IMR-90 (cell line): ENCODE results near the gene AKAP13. TPM values are rescaled to one million over a fixed set of nuclear protein-coding genes. Genes with fewer than 3 reads are reported as not detected.

Experiments used
- ATAC-seq: fragments of 200-7000 bp; cut with Tn5 transposase; 2 replicates; pipeline ENCODE4 v1.9.1; 2020; ENCODE audit warnings: low read depth, mild to moderate bottlenecking, moderate library complexity
- BruUV-seq: library from RNA; stranded (reverse); fragments of 400-500 nt; replicated peaks from 2 replicates; lab custom pipeline; 2021; lab: Mats Ljungman, UMichigan
- CTCF ChIA-PET: fragments of 300-600 bp; formaldehyde crosslinking; extraction: SDS; loops from one replicate; lab custom pipeline; 2021; ENCODE audit warnings: antibody characterized with exemption; lab: Yijun Ruan, JAX
- POLR2A ChIA-PET: fragments of 300-600 bp; sonication (Branson Sonifier 250); formaldehyde crosslinking; loops from one replicate; lab custom pipeline; 2022; ENCODE audit warnings: antibody characterized with exemption; ENCODE audit not compliant: unreplicated experiment; lab: Charles Lee
- DNase-seq: peaks from one replicate; pipeline ENCODE4 v3.0.0; 2013
- H2AFZ ChIP-seq: replicated peaks from 2 replicates; pipeline ENCODE3; 2013; ENCODE audit warnings: low read length, mild to moderate bottlenecking; ENCODE audit not compliant: poor library complexity
- H2AK5ac ChIP-seq: 2 replicates; pipeline ENCODE4 v1.6.1; 2013; ENCODE audit warnings: low read depth, low read length, inconsistent platforms
- H2AK9ac ChIP-seq: replicated peaks from 2 replicates; pipeline ENCODE3; 2013; ENCODE audit warnings: mild to moderate bottlenecking, low read depth, low read length, moderate library complexity; ENCODE audit not compliant: poor library complexity
- H2BK120ac ChIP-seq: 2 replicates; pipeline ENCODE4 v1.6.1; 2013; ENCODE audit warnings: low read depth, low read length, inconsistent platforms
- H2BK15ac ChIP-seq: 3 replicates; pipeline ENCODE4 v1.6.1; 2013; ENCODE audit warnings: low read depth, low read length, inconsistent platforms
- H2BK20ac ChIP-seq: 2 replicates; pipeline ENCODE4 v1.6.1; 2013; ENCODE audit warnings: low read depth, mild to moderate bottlenecking, inconsistent platforms, low read length, moderate library complexity
- H2BK5ac ChIP-seq: 2 replicates; pipeline ENCODE4 v1.6.1; 2013; ENCODE audit warnings: mild to moderate bottlenecking, low read depth, low read length, inconsistent platforms; ENCODE audit not compliant: poor library complexity, severe bottlenecking
- H3K14ac ChIP-seq: replicated peaks from 2 replicates; pipeline ENCODE4 v1.6.1; 2013; ENCODE audit warnings: low read depth, low read length, inconsistent platforms
- H3K18ac ChIP-seq: 2 replicates; pipeline ENCODE4 v1.6.1; 2013; ENCODE audit warnings: low read depth, low read length, control low read depth
- H3K23ac ChIP-seq: 2 replicates; pipeline ENCODE4 v1.6.1; 2013; ENCODE audit warnings: low read depth, low read length, inconsistent platforms
- H3K27ac ChIP-seq: 2 replicates; pipeline ENCODE4 v1.5.1; 2013; ENCODE audit warnings: mild to moderate bottlenecking, control low read depth, low read length; ENCODE audit not compliant: insufficient read depth
- H3K27me3 ChIP-seq: 2 replicates; pipeline ENCODE4 v1.6.1; 2013; ENCODE audit warnings: low read length; ENCODE audit not compliant: control insufficient read depth, insufficient read depth
- H3K36me3 ChIP-seq: 2 replicates; pipeline ENCODE4 v1.6.1; 2013; ENCODE audit warnings: low read length, mixed read lengths; ENCODE audit not compliant: control insufficient read depth, insufficient read depth
- H3K4ac ChIP-seq: 2 replicates; pipeline ENCODE4 v1.6.1; 2013; ENCODE audit warnings: low read depth, low read length, inconsistent platforms
- H3K4me1 ChIP-seq: 2 replicates; pipeline ENCODE4 v1.6.1; 2013; ENCODE audit warnings: low read length, mixed read lengths; ENCODE audit not compliant: control insufficient read depth, insufficient read depth
- H3K4me2 ChIP-seq: 2 replicates; pipeline ENCODE4 v1.6.1; 2013; ENCODE audit warnings: low read depth, mild to moderate bottlenecking, control low read depth, low read length, moderate library complexity
- H3K4me3 ChIP-seq: 2 replicates; pipeline ENCODE4 v1.5.1; 2013; ENCODE audit warnings: low read depth, mild to moderate bottlenecking, control low read depth, low read length, moderate library complexity; ENCODE audit not compliant: insufficient read depth
- H3K56ac ChIP-seq: 2 replicates; pipeline ENCODE4 v1.6.1; 2013; ENCODE audit warnings: low read length, inconsistent platforms; ENCODE audit not compliant: insufficient read depth; ENCODE audit errors: extremely low read depth
- H3K79me1 ChIP-seq, 2 experiments: 2 replicates each; pipeline ENCODE4 v1.6.1; 2013; ENCODE audit warnings: low read length in 2 of 2, inconsistent platforms in 1 of 2, low read depth in 1 of 2
- H3K9ac ChIP-seq: 2 replicates; pipeline ENCODE4 v1.6.1; 2013; ENCODE audit warnings: low read depth, low read length, control low read depth
- H3K9me1 ChIP-seq: 2 replicates; pipeline ENCODE4 v1.6.1; 2013; ENCODE audit warnings: low read length, inconsistent platforms; ENCODE audit not compliant: insufficient read depth
- H3K9me3 ChIP-seq: 2 replicates; pipeline ENCODE4 v1.6.1; 2013; ENCODE audit warnings: low read length; ENCODE audit not compliant: control insufficient read depth, insufficient read depth
- H4K20me1 ChIP-seq: 2 replicates; pipeline ENCODE4 v1.6.1; 2013; ENCODE audit warnings: low read length, inconsistent platforms; ENCODE audit not compliant: insufficient read depth
- H4K5ac ChIP-seq: 2 replicates; pipeline ENCODE4 v1.6.1; 2013; ENCODE audit warnings: mild to moderate bottlenecking, low read depth, low read length, control low read depth
- H4K8ac ChIP-seq, 2 experiments: 2 replicates each; pipeline ENCODE4 v1.6.1; 2013; ENCODE audit warnings: low read depth in 2 of 2, low read length in 2 of 2, control low read depth in 1 of 2, inconsistent platforms in 1 of 2
- H4K91ac ChIP-seq: 2 replicates; pipeline ENCODE4 v1.6.1; 2013; ENCODE audit warnings: low read depth, low read length, inconsistent platforms; ENCODE audit not compliant: insufficient read depth
- BHLHE40 ChIP-seq: fragments of 150-350 bp; IDR thresholded peaks from 2 replicates; pipeline ENCODE4 v1.6.1; 2016; ENCODE audit warnings: mild to moderate bottlenecking, low read depth, low read length
- CEBPB ChIP-seq: IDR thresholded peaks from 2 replicates; pipeline ENCODE4 v1.6.1; 2012; ENCODE audit warnings: low read depth, low read length, improper control_type of control experiment
- FOS ChIP-seq: fragments of 150-350 bp; IDR thresholded peaks from 2 replicates; pipeline ENCODE4 v1.6.1; 2016; ENCODE audit warnings: low read depth, low read length
- MXI1 ChIP-seq: IDR thresholded peaks from 2 replicates; pipeline ENCODE4 v1.6.1; 2012; ENCODE audit warnings: low read depth, mild to moderate bottlenecking, low read length, moderate library complexity, borderline replicate concordance
- NFE2L2 ChIP-seq: fragments of 150-350 bp; IDR thresholded peaks from 2 replicates; pipeline ENCODE4 v1.6.1; 2016; ENCODE audit warnings: low read depth, mild to moderate bottlenecking, low read length
- POLR2A ChIP-seq: IDR thresholded peaks from 2 replicates; pipeline ENCODE4 v1.6.1; 2012; ENCODE audit warnings: mild to moderate bottlenecking, low read depth, low read length
- RAD21 ChIP-seq: IDR thresholded peaks from 2 replicates; pipeline ENCODE4 v1.6.1; 2012; ENCODE audit warnings: low read length, improper control_type of control experiment
- RCOR1 ChIP-seq: IDR thresholded peaks from 2 replicates; pipeline ENCODE4 v1.6.1; 2012; ENCODE audit warnings: mild to moderate bottlenecking, low read length, improper control_type of control experiment; ENCODE audit not compliant: insufficient replicate concordance
- RFX5 ChIP-seq: IDR thresholded peaks from 2 replicates; pipeline ENCODE4 v1.8.0; 2012; ENCODE audit warnings: low read depth, mild to moderate bottlenecking, low read length, moderate library complexity
- WGBS, 2 experiments: methylation state at CpG; one replicate each; pipeline versions ENCODE4 v1.1.5 to v1.1.7; 2013; ENCODE audit warnings: missing lambda C conversion rate in 2 of 2; ENCODE audit not compliant: insufficient read length in 1 of 2; ENCODE audit errors: extremely low coverage in 2 of 2; 5-methylcytosine and 5-hydroxymethylcytosine counted together
- dilution Hi-C: fragments of 300-500 bp; cut with HindIII; formaldehyde crosslinking; loops from one replicate; pipeline ENCODE4 v1.14.3; 2018; ENCODE audit warnings: low sequenced_read_pairs; ENCODE audit not compliant: unreplicated experiment
- in situ Hi-C: fragments of 300-500 bp; cut with MboI; formaldehyde crosslinking; loops from 3 replicates; pipeline ENCODE4 v1.14.3; 2019; ENCODE audit warnings: low sequenced_read_pairs, inconsistent platforms, mixed read lengths
- intact Hi-C: fragments of 100-400 bp; cut with micrococcal nuclease; formaldehyde crosslinking; loops from 2 replicates; pipeline ENCODE4 v1.10.0; 2022
- polyA plus RNA-seq, 3 experiments: library from polyadenylated mRNA; depleted of rRNA; stranded (reverse); fragments of >200 nt; gene quantifications; 2 replicates each; pipeline ENCODE4 v1.2.3, GENCODE V29; 2012; ENCODE audit warnings: low replicate concordance in 1 of 3
- total RNA-seq: library from RNA; depleted of rRNA; stranded (reverse); fragments of >200 nt; gene quantifications from 2 replicates; pipeline ENCODE4 v1.2.3, GENCODE V29; 2012
- TF ChIP-seq, protein P1 (sequence below): fragments of 150-350 bp; IDR thresholded peaks from 2 replicates; pipeline ENCODE4 v1.6.1; 2016; ENCODE audit warnings: low read depth, mild to moderate bottlenecking, low read length, moderate library complexity, borderline replicate concordance
- TF ChIP-seq, protein P2 (sequence below): conservative IDR thresholded peaks from 2 replicates; pipeline ENCODE4 v1.5.1; 2012; ENCODE audit warnings: mild to moderate bottlenecking, low read depth, low read length, improper control_type of control experiment
- TF ChIP-seq, protein P3 (sequence below): fragments of 150-350 bp; IDR thresholded peaks from 2 replicates; pipeline ENCODE4 v1.6.1; 2017; ENCODE audit warnings: mild to moderate bottlenecking, antibody characterized with exemption, low read length, low read depth

The AKAP13 gene
- total and polyA plus RNA-seq, 2 of the 4 experiments (the other 2 are of a cell fraction) = 10.4 to 46.4 TPM

DNA sequence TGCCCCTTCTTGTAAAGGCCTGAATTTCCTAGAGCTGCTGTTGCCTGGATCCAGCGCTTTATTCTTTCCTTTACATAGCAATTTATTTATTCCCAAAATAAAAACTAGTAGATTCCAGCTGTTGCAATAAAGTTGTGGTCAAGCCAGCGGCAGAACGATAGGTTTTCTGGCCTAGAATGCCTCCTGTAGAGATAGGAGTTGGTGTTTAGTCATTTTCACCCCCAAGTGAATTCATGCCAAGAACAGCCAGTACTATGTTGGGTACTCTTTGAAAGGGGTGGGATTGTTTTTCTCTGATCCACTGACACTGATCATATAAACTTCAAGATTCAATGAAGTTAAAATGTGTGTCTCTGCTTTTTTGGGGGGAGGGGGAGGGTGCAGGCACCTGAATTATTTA, 344.6 kb downstream of the AKAP13 start:
- Histone ChIP-seq H2AK9ac (no peak overlapping the region), H3K23ac (no peak overlapping the region), H3K27me3 (no peaks in the 10 kb centered on the region), H3K27ac (no peak overlapping the region), H2AFZ (no peak overlapping the region), H3K9me1 (no peaks in the 10 kb centered on the region), H3K4me2 (no peak overlapping the region), H3K4ac (no peak overlapping the region), H4K20me1 (no peaks in the 10 kb centered on the region), H2BK20ac (no peak overlapping the region), H3K4me3 (no peak overlapping the region), H3K4me1 (peaks cover 6% of the 10 kb centered on the region), H4K91ac (no peak overlapping the region), H2BK5ac (no peak overlapping the region), H3K14ac (no peak overlapping the region), H4K5ac (no peak overlapping the region), H2BK120ac (no peak overlapping the region), H3K9ac (no peak overlapping the region), H3K18ac (no peak overlapping the region), H2AK5ac (no peak overlapping the region), H3K36me3 (peaks cover 31% of the 10 kb centered on the region), H3K9me3 (no peaks in the 10 kb centered on the region), H4K8ac (no peak overlapping the region), H3K79me1 (no peaks in the 10 kb centered on the region; a peak in 2 of 4 replicates), H2BK15ac (no peak overlapping the region), H3K56ac (no peak overlapping the region)
- BruUV-seq = no TSS peak
- in situ Hi-C loops (no loop called here), dilution Hi-C loops (no loop called here), intact Hi-C loops (no loop called here)
- no CpG with 5 or more reads among the region's 3 CpGs for WGBS, 2 experiments
- TF ChIP-seq POLR2A = no peak
- TF ChIP-seq MXI1 = no peak
- no peak for TF ChIP-seq NFE2L2
- no peak for TF ChIP-seq BHLHE40
- TF ChIP-seq RAD21 = no peak
- TF ChIP-seq FOS = no peak
- TF ChIP-seq, protein P1, sequence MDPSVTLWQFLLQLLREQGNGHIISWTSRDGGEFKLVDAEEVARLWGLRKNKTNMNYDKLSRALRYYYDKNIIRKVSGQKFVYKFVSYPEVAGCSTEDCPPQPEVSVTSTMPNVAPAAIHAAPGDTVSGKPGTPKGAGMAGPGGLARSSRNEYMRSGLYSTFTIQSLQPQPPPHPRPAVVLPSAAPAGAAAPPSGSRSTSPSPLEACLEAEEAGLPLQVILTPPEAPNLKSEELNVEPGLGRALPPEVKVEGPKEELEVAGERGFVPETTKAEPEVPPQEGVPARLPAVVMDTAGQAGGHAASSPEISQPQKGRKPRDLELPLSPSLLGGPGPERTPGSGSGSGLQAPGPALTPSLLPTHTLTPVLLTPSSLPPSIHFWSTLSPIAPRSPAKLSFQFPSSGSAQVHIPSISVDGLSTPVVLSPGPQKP = no peak
- TF ChIP-seq RFX5 = no peak
- TF ChIP-seq, protein P2, sequence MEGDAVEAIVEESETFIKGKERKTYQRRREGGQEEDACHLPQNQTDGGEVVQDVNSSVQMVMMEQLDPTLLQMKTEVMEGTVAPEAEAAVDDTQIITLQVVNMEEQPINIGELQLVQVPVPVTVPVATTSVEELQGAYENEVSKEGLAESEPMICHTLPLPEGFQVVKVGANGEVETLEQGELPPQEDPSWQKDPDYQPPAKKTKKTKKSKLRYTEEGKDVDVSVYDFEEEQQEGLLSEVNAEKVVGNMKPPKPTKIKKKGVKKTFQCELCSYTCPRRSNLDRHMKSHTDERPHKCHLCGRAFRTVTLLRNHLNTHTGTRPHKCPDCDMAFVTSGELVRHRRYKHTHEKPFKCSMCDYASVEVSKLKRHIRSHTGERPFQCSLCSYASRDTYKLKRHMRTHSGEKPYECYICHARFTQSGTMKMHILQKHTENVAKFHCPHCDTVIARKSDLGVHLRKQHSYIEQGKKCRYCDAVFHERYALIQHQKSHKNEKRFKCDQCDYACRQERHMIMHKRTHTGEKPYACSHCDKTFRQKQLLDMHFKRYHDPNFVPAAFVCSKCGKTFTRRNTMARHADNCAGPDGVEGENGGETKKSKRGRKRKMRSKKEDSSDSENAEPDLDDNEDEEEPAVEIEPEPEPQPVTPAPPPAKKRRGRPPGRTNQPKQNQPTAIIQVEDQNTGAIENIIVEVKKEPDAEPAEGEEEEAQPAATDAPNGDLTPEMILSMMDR = no peak
- TF ChIP-seq RCOR1 = no peak
- TF ChIP-seq, protein P3, sequence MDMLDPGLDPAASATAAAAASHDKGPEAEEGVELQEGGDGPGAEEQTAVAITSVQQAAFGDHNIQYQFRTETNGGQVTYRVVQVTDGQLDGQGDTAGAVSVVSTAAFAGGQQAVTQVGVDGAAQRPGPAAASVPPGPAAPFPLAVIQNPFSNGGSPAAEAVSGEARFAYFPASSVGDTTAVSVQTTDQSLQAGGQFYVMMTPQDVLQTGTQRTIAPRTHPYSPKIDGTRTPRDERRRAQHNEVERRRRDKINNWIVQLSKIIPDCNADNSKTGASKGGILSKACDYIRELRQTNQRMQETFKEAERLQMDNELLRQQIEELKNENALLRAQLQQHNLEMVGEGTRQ = no peak
- no peak for TF ChIP-seq CEBPB
- CTCF ChIA-PET = interaction anchor here (0.6 to 1.0 kb wide), 3 partner anchors 8 to 373 kb away, joined by 3 to 4 read pairs (median 3); no protein-coding TSS in a partner anchor
- ATAC-seq (no peak), DNase-seq (no peak)
- POLR2A ChIA-PET = no interaction called here
